ENCODE data around the gene FNDC11. TPM values are rescaled to one million over a fixed set of nuclear protein-coding genes. Genes with fewer than 3 reads are reported as not detected.

FNDC11 gene
- total and polyA plus RNA-seq, 2 of the 13 experiments (the other 11 are each of a cell fraction or from before 2014, with no cell fraction given): 0.07 TPM; not detected in 1

DNA sequence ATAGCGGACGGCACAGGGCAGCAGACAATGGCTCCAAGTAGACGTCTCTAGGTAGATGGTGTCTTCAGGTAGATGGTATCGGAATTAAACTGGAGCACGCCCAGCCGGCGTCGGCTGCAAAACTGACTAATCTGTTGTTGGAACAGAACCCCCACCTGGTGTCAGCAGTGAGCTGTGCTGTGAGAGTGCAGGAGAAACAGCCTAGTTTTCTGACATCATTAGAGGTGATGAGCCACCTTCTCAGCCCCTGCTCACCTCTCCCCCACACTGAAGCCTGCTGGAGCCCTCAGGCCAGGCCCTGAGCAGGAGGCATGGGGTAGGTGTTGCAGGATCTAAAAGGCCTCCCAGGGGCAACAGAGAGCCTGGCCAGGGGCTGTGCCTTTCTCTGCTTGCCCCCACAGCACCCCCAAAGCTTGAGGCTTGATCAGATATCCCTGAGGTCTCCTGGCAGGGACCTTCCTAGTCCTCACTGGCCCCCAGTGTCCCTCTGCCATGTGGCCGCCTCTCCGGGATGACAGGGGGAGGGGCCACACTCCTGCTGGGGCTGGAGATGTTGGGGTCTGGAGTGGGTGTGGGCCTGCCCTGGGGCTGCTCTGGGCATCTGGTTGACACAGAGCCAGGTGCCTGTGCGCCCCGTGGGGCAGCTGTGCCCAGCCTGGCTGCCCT, 27.0 kb downstream of the FNDC11 start (continued):
- 0 out of 2 replicates have a peak, but pooled peaks have one; percentile 63 for TF ChIP-seq ZNF724P (CRISPR knock-in tag; IDR thresholded peaks at IDR 0.05; ENCODE audit: borderline replicate concordance)
- TF ChIP-seq ZBTB14 (CRISPR knock-in tag; IDR thresholded peaks at IDR 0.05): no peak
- TF ChIP-seq RFXAP (CRISPR knock-in tag; IDR thresholded peaks at IDR 0.05; ENCODE audit: borderline replicate concordance): 0 out of 2 replicates have a peak, but pooled peaks have one; percentile 49
- TF ChIP-seq NRL (CRISPR knock-in tag; IDR thresholded peaks at IDR 0.05; ENCODE audit: borderline replicate concordance): peak; percentile 64; the same call in 1 of the 2 replicates
- no peak for TF ChIP-seq ATF7 (IDR thresholded peaks at IDR 0.05)
- TF ChIP-seq ATF7 (CRISPR knock-in tag; IDR thresholded peaks at IDR 0.05): peak; percentile 56; the same call in 1 of the 2 replicates
- TF ChIP-seq EP300 (IDR thresholded peaks at IDR 0.05; ENCODE audit: low read depth in 2 of 2, low read length in 2 of 2): no peak
- TF ChIP-seq EP300 (CRISPR knock-in tag; IDR thresholded peaks at IDR 0.05; ENCODE audit: borderline replicate concordance): 0 out of 2 replicates have a peak, but pooled peaks have one; percentile 11
- TF ChIP-seq ZNF609 (CRISPR knock-in tag; IDR thresholded peaks at IDR 0.05; ENCODE audit: borderline replicate concordance): 0 out of 2 replicates have a peak, but pooled peaks have one; percentile 12
- TF ChIP-seq KDM2A (CRISPR knock-in tag; IDR thresholded peaks at IDR 0.05; ENCODE audit: borderline replicate concordance, low read depth): peak; percentile 64; the same call in 1 of the 2 replicates
- peak; percentile 80; the same call in 1 of the 2 replicates for TF ChIP-seq KDM3A (CRISPR knock-in tag; IDR thresholded peaks at IDR 0.05; ENCODE audit: low read depth)
- peak; percentile 54; the same call in 1 of the 2 replicates for TF ChIP-seq FOSL2 (CRISPR knock-in tag; IDR thresholded peaks at IDR 0.05)
- TF ChIP-seq RXRA (CRISPR knock-in tag; IDR thresholded peaks at IDR 0.05): no peak
- TF ChIP-seq RARG (CRISPR knock-in tag; IDR thresholded peaks at IDR 0.05; ENCODE audit: low read depth): no peak
- TF ChIP-seq ZKSCAN5 (CRISPR knock-in tag; IDR thresholded peaks at IDR 0.05): peak; percentile 95
- TF ChIP-seq CREB1 (IDR thresholded peaks at IDR 0.05): peak; percentile 13; the same call in 1 of the 2 replicates
- no peak for TF ChIP-seq CREB1 (CRISPR knock-in tag; IDR thresholded peaks at IDR 0.05)

Data from HepG2 (cell line).